Measurements from ENCODE around the gene CDS1.

- TF ChIP-seq CTCF (IDR thresholded peaks at IDR 0.05), result no peak
- TF ChIP-seq POLR2AphosphoS5 (IDR thresholded peaks at IDR 0.05; ENCODE audit: insufficient read depth in 1 of 2, low read depth in 1 of 2), result no peak
- no peak for TF ChIP-seq POLR2A (IDR thresholded peaks at IDR 0.05)
Measured at GRCh38 chr4:84597450-84597849, 14.5 kb downstream of the CDS1 start.
